ENCODE measurements around the gene OR52D1.

GRCh38 chr11:5488385-5488784 lies at the start of gene OR52D1:
- no peak for TF ChIP-seq ZFX (IDR thresholded peaks at IDR 0.05)
- TF ChIP-seq EZH2 (IDR thresholded peaks at IDR 0.05): no peak
- no peak for TF ChIP-seq POLR2AphosphoS5 (IDR thresholded peaks at IDR 0.05; ENCODE audit: low read depth, low read length)
- TF ChIP-seq REST (IDR thresholded peaks at IDR 0.05; ENCODE audit: low read depth): no peak
- no peak for TF ChIP-seq CTCF (IDR thresholded peaks at IDR 0.05 in 2 of 3, conservative IDR thresholded peaks at IDR 0.05 in 1 of 3; ENCODE audit: borderline replicate concordance in 1 of 3, insufficient read depth in 1 of 3, low read depth in 2 of 3, low read length in 2 of 3)
- no peak for TF ChIP-seq ZBTB33 (IDR thresholded peaks at IDR 0.05; ENCODE audit: extremely low read depth, insufficient replicate concordance, low read length)
- no peak for TF ChIP-seq POLR2A (IDR thresholded peaks at IDR 0.05; ENCODE audit: borderline replicate concordance, extremely low read depth, insufficient read depth, insufficient read length)

Data from HCT116 (cell line).